NCI-H460 (cell line): ENCODE results near the gene PGBD5. TPM values are rescaled to one million over a fixed set of nuclear protein-coding genes. Genes with fewer than 3 reads are reported as not detected.

Experiments
- DNase-seq: peaks from one replicate; pipeline ENCODE4 v3.0.0-alpha.2; 2016; ENCODE audit warnings: low read depth; ENCODE audit errors: extremely low read depth
- total RNA-seq: library from RNA; depleted of rRNA; stranded (reverse); fragments of >200 nt; shearing (Covaris generic); gene quantifications from 2 replicates; pipeline ENCODE4 v1.2.3, GENCODE V29; 2014

The PGBD5 gene
- total RNA-seq, 1 experiment from 2014 or later: not detected

DNA sequence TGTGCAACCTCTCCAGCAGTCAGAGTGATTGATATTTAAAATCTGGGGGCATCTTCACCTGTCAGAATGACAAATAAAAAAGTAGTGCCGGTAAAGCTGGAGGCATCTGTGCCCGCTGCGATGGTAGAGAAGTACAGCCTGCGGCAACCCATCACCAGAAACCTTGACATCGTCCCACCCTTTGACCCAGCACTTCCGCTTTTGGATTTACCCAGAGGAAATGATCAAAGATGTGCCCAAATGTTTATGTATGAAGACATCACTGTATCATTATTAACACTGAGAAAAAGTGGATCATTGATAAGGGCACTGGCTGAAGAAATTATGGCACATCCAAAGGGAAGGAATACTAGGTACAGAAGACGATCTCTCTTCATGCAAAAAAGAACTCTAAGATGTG is 96.0 kb downstream of the PGBD5 start:
- DNase-seq: no peak

DNA sequence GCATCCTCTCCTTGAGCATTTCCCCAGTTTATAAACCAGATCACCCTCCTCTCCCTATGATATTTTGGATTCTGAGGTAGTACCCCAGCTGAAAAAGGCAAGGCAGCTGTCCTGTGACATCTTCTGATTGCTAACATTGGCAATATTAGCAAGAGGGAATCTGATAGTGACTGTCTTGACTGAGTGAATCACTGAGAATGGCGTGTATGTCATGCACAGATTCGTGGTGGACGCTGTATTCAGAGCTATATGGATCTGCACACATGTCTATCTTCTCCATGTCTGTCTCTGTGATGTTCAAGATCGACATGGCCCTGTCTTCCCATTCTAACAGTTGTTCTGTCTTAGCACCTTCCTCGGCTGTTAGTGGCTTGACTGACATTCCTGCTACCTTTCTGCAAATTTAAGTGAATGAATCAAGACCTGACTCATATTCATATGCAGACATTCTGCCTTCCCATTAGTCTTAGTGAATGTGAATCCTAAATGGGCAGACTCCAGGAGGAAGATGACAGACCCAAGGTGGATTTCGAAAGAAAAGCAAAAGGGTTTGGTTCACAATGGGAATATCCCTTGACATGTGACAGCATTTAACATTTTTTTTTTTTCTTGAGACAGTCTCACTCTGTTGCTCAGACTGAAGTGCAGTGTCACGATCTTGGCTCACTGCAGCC is 97.7 kb downstream of the PGBD5 start:
- DNase-seq: no peak

DNA sequence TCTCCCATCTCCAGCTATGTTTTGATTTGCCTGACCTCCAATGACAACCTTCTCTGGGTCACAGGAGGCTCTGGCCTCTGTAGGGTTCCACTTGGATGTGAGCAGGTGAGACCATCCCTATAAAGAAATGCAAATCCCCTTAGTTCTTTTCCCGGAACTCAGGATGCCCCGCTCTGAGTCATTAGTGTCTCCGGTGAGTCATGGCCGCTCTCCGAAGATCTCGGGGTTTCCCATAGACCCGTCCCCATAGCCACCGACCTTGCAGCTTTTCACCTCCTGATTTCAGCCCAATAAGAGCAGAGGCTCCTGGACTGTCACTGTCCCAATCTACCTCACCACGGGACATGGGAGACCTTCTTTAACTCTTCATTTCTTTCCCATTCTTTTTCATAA is 98.2 kb downstream of the PGBD5 start:
- DNase-seq: no peak

DNA sequence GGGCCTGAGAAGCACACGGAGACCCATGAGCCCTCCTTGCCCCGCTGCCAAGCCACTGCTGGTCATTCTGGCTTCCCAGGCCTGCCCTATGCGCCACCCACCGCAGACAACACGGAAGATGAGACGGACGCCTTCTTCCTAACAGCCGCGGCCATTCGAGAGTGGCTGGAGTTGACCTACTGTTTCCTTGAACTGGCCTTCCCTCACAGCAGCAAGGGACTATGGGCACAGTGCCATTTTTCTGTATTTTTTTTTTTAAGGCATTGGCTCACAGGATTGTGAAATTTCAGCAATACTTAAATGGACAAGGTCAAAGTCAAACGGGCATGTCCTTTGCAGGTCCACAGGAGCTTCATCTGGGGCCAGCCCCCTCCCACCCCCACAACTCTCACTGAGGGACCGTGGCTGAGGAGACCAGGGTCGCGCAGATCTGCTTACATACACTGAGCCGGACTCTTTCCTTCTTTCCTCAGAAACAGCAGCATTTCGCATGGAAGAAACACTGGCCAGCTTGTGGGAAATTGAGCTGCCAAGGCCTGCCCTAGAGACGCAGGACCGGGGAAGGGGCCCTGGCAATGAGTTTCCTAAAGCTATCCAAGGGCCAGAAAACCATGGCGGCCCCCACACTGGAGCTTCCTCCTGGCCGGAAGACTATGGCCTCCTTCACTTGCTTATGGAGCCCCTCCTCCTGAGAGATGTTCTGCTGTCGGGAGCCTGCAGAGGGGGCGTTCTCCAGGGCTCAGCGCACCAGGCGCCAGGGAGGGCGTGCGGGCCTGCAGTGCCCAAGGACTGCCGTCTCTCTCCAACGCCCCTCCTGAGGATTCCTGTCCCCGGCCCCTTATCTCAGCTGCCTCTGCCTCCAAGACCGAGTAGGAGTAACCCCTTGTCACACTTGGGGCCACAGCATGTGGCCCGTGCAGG is 98.9 kb downstream of the PGBD5 start:
- no peak for DNase-seq

DNA sequence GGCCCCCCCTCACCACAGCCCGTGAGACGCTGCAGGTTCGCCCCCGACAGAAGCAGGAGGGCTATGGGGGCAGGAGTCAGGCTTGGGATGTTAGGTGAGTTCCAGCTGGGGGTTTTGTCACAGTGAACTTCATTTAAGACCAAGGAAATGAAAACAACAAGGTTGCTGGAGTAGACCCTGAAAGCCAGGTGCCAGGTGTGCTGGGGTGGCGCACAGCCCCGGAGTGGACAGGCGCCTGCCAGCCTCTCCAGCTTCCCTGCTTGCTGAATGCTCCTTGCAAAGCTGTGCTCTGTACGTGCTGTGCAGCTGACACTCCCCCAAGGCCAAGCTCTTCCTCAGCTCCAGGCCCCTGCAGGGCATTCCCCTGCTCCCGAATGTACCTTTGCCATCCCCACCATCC is 102.4 kb downstream of the PGBD5 start:
- no peak for DNase-seq

DNA sequence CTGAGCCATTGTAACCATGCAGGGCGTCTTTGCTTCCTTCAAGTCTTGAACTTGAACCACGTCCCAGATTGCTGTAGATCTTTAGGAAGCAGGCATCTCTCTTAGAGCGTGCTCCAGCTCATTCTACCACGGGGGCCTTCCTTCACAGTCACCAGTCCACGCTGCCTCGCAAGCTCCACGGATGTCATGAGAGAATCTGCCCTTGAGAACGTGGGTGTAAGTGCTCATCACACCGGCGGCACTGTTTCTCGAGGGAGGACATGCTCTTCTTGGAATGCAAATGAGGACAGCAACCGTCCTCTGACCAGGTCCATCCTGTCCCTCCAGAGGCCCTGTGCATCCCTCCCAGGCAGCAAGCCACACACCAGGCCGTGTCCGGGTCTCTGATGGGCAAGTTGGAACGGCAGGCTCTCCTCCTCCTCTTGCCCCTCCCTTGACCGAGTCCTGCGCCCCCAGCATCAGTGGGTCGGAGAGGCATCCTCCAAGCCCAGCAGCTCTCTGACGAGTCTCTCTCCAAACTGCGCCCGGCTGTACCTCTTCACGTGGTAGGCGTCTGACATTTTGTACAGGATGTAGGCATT is 103.1 kb downstream of the PGBD5 start:
- no peak for DNase-seq

DNA sequence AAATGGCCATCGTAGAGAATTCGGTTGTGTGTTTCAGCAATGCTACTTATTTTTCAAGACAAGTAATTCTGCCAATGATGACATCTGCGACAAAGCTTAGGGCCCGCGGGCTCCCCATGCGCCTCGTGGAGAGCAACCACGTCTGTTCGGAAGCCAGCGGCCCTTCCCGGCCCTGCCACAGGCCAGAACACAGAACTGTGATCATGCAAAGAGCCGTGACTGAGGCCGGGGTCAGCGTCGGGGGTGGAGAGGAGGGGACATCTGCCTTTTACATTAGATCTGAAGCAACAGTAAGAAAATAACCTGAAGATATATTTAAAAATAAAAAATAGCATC is 103.7 kb downstream of the PGBD5 start:
- DNase-seq: no peak

DNA sequence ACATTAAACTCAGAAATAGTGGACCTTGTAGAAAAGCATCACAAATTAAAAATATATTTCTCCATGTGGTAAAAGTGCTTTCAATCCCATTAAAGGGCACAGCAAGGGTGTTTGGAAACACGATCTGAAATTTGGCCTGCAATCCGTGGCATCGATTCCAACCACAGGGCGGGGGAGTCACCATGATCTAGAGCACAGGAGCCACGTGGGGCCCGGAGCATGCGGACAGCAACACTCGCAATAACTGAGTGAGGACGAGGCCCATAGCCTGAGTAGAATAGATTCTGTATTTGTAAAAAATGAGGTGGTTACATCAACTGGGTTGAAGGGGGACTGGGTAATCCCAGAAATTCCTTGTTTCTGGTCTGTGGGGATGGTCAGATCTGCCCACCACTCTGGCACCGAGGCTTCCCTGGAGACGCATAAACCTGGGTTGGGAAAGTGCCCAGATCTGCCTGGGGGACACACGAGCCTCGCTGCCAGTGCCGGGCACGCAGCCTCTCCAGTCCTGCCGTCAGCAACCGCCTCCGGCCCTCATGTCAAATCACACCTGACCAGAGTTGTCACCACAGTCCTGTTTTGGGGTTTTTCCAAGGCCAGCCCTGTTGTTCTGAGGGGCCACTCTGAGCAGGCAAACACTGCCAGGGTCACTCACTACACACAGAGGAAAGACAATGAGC is 104.3 kb downstream of the PGBD5 start:
- DNase-seq: no peak

DNA sequence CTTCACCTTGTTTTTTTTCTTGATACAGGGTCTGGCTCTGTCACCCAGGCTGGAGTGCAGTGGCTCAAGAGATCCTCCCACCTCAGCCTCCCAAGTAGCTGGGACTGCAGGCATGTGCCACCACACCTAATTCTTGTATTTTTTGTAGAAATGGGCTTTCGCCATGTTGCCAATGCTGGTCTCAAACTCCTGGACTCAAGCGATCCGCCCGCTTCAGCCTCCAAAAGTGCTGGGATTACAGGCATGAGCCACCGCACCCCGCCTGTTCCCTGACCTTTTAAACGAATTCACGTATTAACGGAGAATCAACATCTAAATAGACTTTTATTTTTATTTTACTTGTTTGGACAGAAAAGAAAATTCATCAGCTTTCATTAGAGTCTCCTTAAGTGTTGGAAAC is 104.8 kb downstream of the PGBD5 start:
- DNase-seq: no peak

DNA sequence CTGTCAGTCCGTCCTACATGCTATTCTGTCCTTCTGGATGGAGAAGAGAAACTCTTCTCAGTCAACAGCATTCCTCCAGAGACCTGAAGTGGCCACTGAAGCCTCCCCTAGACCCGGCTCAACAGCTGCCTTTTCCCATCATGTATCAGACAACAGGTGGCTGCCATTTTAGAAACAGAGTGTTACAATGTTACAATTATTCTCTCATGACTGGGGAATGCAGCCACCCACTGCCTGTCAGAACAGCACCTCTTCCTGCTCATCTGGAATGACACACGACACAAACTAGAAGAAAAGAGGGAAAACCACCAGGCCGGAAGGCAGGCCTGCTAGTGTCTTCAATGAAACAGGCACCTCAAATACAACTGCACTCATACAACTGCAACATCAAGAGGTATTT is 105.3 kb downstream of the PGBD5 start:
- DNase-seq: no peak

DNA sequence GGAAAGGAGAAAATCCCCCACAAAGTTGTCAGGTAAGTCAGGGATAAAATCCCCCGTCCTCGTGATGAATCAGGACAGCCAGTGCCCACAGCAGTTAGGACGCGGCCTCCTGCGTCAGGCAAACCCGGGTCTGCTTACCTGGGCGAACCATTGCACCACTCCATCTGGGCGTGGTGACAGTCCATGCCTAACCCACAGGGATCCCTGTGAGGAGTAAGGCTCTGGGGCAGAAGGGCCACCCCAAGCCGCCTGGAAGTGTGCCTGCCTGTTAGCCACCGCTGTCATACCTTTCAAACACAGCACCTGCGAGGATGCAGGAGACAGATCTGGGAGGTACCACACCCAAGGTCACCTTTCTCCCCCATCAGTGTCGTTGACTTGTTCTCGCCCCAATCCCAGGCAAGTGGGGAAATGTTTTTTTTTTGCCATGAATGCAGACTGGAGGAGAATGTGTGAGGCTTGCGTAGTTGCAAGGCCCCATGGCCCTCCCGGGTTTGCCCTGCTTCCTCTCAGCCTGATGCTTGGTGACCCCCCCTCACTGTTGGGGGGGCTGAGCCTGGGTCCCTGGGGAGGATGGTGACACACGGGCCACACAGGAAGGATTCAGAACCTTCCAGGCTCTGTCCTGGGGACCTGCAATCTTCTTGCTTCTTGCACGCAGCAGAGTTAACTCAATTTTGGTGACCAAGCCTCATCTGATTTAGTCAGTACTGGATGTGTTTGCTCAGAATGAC is 107.0 kb downstream of the PGBD5 start:
- no peak for DNase-seq

DNA sequence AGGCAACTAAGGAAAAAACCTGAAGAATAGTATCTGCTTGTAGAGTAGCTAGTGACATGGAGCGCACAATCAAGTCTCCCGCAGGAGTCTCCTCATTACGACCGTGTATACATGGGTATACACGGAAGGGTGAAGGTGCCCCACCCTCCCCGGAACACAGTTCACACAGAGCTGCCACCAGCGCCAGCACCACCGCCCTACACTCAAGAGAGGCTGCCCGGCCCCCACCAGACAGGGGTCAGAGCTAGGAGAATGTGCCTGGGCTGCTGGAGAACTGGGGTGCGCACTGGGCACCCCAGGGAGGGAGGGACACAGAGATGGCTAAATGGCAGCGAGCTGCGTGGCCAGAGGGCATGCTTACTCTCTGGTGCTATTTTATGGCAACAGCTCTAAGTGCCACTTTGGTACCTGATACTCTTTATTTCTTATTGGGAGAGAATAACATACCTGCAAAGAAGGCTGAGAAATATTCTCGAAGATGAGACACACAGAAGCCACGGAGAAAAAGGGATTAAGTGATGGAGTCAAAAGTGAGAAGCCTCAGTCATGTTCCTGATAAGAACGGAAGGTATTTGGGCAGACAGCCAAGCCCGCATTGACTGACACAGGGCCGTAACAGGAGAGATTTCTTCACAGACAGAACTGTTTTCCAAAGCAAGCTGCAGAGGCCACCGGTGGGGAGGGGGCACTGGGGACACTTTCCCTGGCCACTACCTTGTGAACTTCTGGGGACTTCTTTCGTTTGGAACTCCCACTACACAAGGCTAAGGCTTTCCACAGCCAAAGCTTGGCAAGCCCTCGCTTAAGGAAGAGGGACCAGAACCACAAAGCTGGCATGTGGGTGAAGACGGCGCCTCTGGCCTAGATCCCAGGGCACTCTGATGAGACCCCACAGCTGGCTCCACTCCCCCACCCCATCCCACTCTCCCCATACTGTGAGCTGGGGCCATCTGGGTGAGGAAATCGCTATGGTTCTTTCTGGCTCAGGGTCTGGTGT is 108.0 kb downstream of the PGBD5 start:
- no peak for DNase-seq

DNA sequence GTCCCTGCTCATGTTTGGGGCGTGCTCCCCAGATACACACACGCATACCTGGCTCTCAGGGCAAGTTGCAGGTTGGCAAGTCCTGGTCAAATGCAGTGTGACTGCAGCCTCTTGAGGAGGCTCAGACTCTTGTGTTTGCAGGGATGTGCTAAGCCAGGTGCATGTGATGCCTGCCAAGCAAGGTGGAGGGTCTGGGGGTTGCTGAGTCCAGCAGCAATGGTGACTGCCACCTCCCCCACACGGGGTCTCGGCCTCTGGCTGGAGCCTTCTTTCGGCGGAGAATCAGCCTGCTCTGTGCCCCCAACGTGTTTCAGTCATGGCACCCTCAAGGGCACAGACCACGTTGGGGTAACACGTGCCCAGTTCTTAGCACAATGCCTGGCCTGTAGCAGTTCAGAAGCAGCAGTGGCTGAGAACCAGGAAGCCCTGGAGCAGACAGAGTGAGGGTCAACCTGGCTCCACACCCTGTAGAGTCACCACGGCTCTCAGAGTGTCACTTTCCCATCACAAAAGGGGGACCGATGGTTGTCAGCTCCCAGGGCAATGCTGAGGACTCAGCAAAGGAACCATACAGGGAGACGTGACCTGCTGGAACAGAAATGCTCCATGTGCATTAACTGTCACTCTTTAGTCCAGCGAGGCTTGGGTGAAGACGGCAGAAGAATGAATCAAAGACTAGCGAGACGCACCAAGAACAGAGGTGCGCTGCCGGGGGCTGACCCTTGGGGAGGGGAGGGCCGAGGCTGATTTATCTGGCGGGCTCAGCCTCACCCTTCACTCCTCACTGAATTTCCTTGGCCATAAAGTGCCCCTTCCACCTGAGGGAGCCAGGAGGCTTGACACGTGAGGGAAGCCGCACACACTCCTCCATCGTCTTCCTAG is 109.0 kb downstream of the PGBD5 start:
- DNase-seq: no peak

DNA sequence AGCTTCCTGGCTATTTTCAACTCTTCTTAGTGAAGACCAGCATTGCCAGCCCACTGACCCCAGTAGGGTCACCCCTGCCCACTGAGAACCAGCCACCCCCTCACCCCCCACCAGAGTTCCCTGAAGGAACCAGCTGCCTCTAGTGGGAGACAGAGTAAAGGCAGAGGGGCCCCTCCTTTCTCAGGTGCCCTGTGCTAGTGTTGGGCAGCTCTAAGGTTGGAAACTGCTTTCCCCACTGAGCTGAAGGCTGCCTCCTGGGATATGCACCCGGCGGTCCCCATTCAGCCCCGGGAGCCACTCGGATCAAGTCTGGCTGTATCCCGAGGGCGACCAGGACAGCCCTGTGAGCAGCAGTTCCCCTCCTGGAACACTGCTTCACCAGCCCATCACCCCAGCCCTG is 111.0 kb downstream of the PGBD5 start:
- no peak for DNase-seq

DNA sequence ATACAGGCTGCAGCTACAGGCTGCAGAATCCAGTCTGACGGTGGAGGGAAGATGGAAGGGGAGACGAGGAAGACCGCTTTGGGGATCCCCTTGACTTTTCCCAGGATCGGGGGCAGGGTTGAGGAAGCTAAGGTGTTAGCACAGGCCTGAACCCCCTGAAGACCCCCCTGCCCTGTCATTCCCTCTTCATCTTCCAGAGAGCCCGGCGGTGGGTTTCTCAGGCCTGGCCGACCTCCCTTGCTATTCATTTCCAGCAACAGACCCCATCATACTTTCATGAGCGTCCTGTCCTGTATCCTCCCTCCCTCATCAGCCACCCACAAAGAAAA is 112.0 kb downstream of the PGBD5 start:
- no peak for DNase-seq

DNA sequence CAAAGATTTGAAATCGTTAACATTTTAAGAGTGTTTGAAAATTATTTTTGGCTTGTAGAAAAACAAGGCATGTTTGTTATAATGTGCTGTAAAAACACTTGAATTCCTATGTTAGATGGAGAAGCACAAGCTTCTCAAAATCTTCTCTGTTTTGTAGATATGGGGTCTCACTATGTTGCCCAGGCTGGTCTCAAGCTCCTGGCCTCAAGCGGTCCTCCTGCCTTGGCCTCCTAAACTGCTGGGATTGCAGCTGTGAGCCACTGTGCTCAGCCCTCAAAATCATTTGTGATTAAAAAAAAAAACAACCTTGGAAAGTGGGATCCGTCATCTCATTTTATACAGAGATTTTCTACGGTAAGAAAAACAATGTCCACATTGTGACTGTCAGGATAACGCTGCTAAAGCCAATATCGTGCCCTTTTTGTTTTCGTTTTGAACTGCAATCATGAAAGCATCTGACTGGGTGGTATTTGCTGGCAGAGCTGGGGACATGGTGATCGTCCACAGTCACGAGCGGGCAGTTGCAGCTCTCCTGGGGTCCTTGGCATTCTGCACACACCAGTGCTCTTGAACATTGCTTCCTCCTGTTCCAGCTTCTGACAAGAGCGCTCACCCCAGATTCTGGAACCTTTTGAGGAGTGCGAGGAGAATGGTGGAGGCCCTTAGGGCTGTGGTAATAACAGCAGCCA is 112.5 kb downstream of the PGBD5 start:
- no peak for DNase-seq

DNA sequence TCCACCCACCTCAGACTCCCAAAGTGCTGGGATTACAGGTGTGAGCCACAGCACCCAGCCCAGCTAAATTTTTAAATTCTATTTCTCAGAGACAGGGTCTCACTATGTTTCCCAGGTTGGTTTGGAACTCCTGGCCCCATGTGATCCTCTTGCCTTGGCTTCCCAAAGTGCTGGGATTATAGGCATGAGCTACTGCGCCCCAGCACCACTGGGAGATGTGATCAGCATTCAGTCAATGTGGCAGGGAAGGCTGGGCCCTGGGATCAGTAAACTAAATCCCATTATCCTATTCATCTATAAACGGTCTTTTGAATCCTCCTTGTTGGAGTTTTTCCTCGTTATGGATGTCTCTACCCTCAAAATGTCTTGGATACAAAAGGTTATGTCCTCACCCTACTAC is 113.5 kb downstream of the PGBD5 start:
- DNase-seq: no peak
